SIG-M5 treated with dmso at 0.1 percent for 504 hours (cell line): Measurements from ENCODE around the gene CASP10.
A peak's percentile ranks its signal among the peaks of the same experiment; 100 is the strongest.
"Not testable (repeated sequence)": the region's sequence is repeated elsewhere in the genome, so short reads cannot be mapped to it uniquely, and the experiment has no call there.

Experiments used
- DNase-seq: peaks from one replicate; lab custom pipeline; 2025; ENCODE audit not compliant: unreplicated experiment; lab: John Stamatoyannopoulos, UW

Gene CASP10

GRCh38 chr2:201182650-201183364, at the start of gene CASP10:
Gene CASP10 (plus strand): TSS chr2:201183141. CDS start chr2:201185778, 2,637 bp downstream.
- peak; percentile 95 for DNase-seq

- no peak for DNase-seq
These were observed 47.6 kb upstream of the CASP10 start for GRCh38 chr2:201135386-201135785.

GRCh38 chr2:201136889-201137321, 46.0 kb upstream of the CASP10 start:
- DNase-seq: no peak

- no peak for DNase-seq
These were observed 45.2 kb upstream of the CASP10 start for GRCh38 chr2:201137505-201138400.

GRCh38 chr2:201138401-201138970, 44.5 kb upstream of the CASP10 start:
- DNase-seq: no peak

GRCh38 chr2:201138986-201139781, 43.8 kb upstream of the CASP10 start:
- DNase-seq: not testable (repeated sequence)

- DNase-seq: no peak
These were observed 42.9 kb upstream of the CASP10 start for GRCh38 chr2:201139836-201140604.

- no peak for DNase-seq
These were observed 38.6 kb upstream of the CASP10 start for GRCh38 chr2:201144101-201145051.

GRCh38 chr2:201148434-201148990, 34.4 kb upstream of the CASP10 start:
- no peak for DNase-seq

- no peak for DNase-seq
These were observed 33.7 kb upstream of the CASP10 start for GRCh38 chr2:201149064-201149820.

- DNase-seq: not testable (repeated sequence)
These were observed 33.1 kb upstream of the CASP10 start for GRCh38 chr2:201149821-201150165.

- DNase-seq: no peak
These were observed 32.4 kb upstream of the CASP10 start for GRCh38 chr2:201150454-201151020.

- peak; percentile 93 for DNase-seq
These were observed 31.6 kb upstream of the CASP10 start for GRCh38 chr2:201151127-201151981.

- DNase-seq: no peak
These were observed 30.4 kb upstream of the CASP10 start for GRCh38 chr2:201152517-201152916.

- DNase-seq: no peak
These were observed 29.7 kb upstream of the CASP10 start for GRCh38 chr2:201152999-201153815.
